ENCODE results near the gene AP1G1.

DNA sequence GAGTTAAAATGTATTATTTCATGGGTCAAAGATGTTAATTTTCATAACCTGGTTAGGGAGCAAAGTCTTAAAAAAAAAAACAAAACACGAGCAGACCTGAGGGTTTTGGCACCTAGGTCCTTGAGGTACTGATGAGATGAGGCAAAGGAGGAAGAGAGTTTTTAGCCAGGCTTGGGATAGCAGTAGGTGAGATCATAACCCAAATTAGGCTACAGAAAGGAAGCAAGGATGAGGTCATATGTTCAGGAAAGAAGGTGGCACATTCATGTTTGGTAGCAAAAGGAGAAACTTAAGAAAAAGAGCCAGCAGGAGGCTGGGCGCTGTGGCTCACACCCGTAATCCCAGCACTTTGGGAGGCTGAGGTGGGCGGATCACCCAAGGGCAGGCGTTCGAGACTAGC lies 40.0 kb upstream of the AP1G1 start:
- TF ChIP-seq EZH2 (IDR thresholded peaks at IDR 0.05; ENCODE audit: insufficient read depth, poor library complexity, severe bottlenecking), result no peak
- TF ChIP-seq EZH2phosphoT487 (IDR thresholded peaks at IDR 0.05; ENCODE audit: insufficient read depth, low read depth), result no peak

All from GM23248 (cell line).